ENCODE data around the gene CA6. TPM values are rescaled to one million over a fixed set of nuclear protein-coding genes. Genes with fewer than 3 reads are reported as not detected.
"Not testable (repeated sequence)": the region's sequence is repeated elsewhere in the genome, so short reads cannot be mapped to it uniquely, and the experiment has no call there.

Gene CA6
- polyA plus RNA-seq (ENCODE audit: insufficient read length in 3 of 3): under 1 TPM in 1 of 3 donors, not detected in 2; 0.08 TPM

DNA sequence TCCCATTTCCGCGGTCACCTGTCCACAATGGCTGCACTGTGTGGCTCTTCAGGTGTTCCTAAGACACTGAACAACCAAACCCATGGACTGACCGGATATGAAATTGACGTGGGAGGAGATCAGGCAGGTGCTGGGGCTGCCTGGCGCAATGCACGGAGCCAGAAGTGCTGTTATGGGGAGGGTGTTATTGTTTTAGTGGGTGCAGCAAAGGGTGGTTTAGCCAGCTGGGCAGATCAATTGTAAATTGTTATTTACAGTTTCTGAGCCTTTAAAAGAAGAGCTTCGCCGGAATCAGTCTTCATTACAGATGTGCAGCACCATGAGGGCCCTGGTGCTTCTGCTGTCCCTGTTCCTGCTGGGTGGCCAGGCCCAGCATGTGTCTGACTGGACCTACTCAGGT is at the start of gene CA6:
CA6 (plus strand) TSS at position 301 of the 400 bp plus-strand sequence; CDS start at position 320, 19 bp downstream.
- no peak for DNase-seq (ENCODE audit: low read depth in 3 of 3, low spot score in 2 of 3)

DNA sequence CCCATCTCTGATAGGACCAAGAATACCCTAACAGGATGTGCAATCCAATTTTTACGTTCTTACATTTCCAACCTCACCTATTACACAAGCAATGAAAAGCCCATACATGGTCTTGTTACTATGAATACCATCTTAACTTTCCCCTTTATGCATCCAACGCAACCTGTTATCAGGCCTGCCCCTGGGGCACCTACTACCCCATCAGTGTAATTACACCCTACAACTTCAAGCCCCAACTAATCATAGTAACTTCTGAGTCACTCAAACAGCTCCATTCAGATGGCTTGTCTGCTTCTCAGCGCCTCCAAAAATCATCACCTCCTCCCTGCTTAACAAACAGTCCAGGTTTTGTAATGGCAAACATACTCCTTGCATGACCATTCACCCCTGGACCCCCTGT is 48.9 kb upstream of the CA6 start:
- not testable (repeated sequence) for DNase-seq (ENCODE audit: low read depth in 3 of 3, low spot score in 2 of 3)

DNA sequence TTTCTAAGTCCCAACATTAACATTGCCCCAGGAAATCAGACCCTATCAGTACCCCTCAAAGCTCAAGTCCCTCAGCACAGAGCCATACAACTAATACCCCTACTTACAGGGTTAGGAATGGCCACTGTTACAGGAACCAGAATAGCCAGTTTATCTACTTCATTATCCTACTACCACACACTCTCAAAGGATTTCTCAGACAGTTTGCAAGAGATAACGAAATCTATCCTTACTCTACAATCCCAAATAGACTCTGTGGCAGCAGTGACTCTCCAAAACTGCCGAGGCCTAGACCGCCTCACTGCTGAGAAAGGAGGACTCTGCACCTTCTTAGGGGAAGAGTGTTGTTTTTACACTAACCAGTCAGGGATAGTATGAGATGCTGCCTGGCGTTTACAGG is 48.2 kb upstream of the CA6 start:
- DNase-seq (ENCODE audit: low read depth in 3 of 3, low spot score in 2 of 3): not testable (repeated sequence)

DNA sequence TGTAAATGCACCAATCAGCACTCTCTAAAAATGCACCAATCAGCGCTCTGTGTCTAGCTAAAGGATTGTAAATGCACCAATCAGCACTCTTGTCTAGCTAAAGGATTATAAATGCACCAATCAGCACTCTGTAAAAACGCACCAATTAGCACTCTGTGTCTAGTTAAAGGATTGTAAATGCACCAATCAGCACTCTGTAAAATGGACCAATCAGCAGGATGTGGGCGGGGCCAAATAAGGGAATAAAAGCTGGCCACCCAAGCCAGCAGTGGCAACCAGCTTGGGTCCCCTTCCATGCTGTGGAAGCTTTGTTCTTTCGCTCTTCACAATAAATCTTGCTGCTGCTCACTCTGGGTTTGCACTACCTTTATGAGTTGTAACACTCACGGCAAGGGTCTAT is 47.2 kb upstream of the CA6 start:
- not testable (repeated sequence) for DNase-seq (ENCODE audit: low read depth in 3 of 3, low spot score in 2 of 3)

DNA sequence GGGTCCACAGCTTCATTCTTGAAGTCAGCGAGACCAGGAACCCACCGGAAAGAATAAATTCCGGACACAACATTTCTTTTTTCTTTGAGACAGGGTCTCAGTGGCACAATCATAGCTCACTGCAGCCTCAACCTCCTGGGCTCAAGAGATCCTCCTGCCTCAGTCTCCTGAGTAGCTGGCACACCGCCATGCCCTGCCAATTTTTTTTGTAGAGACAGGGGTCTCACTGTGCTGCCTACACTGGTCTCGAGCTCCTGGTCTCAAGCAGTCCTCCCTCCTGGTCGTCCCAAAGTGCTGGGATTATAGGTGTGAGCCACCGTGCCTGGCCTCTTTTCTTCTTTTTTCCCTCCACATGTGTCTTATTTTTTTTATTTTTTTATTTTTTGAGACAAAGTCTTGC is 46.6 kb upstream of the CA6 start:
- DNase-seq (ENCODE audit: low read depth in 3 of 3, low spot score in 2 of 3): no peak

DNA sequence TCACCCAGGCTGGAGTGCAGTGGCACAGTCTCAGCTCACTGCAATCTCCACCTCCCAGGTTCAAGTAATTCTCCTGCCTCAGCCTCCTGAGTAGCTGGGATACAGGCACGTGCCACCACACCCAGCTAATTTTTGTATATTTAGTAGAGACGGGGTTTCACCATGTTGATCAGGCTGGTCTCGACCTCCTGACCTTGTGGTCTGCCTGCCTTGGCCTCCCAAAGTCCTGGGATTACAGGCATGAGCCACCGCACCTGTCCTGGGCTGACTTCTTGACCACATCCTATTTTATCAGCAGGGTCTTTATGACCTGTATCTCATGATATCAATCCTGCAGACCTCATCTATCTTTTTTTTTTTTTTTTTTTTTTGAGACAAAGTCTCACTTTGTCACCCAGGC is 45.0 kb upstream of the CA6 start:
- DNase-seq (ENCODE audit: low read depth in 3 of 3, low spot score in 2 of 3): not testable (repeated sequence)

DNA sequence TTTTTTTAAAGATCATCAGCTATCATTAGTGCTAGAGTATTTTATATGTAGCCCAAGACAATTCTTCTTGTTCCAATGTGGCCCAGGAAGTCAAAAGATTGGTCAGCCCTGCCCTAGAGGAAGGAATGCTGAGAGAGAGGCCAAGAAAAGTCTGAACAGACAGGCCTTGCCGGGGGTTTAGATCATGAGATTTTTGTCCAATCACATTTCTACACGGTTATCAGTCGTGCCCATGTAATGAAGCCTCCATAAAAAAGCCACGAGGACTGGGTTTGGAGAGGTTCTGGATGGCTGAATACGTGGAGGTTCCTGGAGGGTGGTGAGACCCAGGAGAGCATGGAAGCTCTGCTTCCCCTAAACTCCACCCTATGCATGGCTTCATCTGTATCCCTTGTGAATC is 42.9 kb upstream of the CA6 start:
- DNase-seq (ENCODE audit: low read depth in 3 of 3, low spot score in 2 of 3): no peak

DNA sequence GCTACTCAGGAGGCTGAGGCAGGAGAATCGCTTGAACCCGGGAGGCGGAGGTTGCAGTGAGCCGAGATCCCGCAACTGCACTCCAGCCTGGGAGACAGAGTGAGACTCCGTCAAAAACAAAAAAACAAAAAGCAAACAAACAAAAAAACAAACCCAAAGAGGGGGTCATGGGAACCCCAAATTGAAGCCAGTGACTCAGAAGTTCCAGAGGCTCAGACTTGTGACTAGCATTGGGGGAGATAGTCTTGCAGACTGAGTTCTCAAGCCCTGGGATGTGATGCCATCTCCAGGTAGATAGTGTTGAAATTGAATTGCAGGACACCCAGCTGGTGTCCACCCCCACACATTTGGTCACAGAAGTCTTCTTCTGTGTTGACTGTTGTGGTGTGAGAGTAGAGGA is 42.3 kb upstream of the CA6 start:
- DNase-seq (ENCODE audit: low read depth in 3 of 3, low spot score in 2 of 3): no peak

DNA sequence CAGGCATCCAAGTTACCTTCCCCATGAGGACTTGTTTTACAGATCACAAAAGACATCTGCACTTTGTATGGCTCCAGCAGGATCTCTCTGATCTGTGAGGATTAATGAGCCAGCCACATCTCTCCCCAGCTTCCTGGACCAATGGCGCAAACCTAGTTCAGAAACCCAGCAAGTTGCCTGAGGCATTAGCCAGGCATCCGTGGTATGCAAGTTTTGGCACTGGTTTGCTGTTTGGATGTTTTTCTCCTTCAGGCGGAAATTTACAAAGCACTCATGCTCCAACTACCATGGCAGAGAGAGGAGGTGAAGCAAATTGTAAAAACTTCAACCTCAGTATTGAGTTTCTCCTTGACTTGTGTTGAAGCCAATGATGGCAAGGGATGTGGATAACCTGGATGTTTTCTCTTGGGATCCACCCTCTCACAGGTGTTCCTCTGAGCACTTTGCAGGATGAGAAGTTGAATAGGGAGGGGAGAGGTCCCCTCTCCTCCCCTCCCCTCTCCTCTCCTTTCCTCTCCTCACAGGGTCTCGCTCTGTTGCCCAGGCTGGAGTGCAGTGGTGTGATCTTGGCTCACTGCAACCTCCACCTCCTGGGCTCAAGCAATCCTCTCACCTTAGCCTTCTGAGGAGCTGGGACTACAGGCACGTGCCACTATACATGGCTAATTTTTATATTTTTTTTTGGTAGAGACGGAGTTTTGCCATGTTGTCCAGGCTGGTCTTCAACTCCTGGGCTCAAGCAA is 41.6 kb upstream of the CA6 start:
- DNase-seq (ENCODE audit: low read depth in 3 of 3, low spot score in 2 of 3): peak in 2 of 3 donors; percentile 18 to 57

DNA sequence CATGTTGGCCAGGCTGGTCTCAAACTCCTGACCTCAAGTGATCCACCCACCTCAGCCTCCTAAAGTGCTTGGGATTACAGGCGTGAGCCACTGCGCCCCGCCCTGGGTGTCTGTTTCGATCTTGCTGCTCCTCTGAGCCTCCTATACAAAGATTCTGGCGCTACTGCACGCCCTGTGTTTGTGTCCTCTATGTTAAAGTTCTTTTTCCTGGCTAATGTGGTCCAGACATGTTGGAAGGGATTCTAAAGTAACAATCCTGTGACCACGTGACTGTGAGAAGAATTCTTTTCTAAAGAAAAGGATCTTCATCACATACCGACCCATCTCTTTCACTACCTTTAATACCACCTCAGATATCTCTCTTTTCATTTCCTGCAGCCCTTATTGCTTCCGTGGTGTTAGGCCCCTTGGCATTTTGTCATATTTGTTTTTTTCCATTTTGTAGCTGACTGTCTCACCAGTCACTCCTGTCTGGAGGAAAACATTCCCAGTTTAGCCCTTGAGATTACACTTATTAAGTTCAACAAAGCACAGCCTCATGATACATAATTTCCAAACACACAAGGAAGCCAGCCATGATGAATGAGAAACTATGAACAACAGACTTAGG is 40.0 kb upstream of the CA6 start:
- DNase-seq (ENCODE audit: low read depth in 3 of 3, low spot score in 2 of 3): no peak

DNA sequence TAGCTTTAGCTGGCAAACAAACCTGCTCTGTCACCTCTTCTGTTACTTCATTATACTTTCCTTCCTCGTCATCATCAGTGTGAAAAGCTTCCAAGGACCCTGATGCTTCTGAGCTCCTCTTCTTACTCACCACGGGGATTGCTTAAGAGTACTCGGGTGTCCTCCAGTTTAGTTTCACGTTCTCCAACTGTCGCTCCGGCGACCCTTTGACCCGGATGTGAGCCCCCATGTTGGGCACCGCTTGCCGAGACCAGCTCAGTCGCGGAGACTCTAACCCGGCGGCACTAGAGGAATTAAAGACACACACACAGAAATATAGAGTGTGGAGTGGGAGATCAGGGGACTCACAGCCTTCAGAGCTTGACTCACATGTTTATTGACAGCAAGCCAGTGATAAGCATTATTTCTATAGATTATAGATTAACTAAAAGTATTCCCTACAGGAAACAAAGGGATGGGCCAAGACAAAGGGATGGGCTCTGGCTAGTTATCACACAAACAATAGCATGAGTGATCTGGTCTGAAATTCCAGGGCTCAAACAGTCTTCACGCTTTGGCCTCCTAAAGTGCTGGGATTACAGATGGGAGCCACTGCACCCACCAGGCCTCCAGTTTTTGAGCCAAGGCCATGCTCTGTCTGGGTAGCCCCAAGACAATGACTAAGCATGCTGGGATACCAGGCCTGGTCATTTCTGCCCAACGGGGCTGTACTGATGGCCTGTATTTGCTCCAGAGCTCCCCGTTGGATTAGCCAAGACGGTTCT is 37.1 kb upstream of the CA6 start:
- no peak for DNase-seq (ENCODE audit: low read depth in 3 of 3, low spot score in 2 of 3)

DNA sequence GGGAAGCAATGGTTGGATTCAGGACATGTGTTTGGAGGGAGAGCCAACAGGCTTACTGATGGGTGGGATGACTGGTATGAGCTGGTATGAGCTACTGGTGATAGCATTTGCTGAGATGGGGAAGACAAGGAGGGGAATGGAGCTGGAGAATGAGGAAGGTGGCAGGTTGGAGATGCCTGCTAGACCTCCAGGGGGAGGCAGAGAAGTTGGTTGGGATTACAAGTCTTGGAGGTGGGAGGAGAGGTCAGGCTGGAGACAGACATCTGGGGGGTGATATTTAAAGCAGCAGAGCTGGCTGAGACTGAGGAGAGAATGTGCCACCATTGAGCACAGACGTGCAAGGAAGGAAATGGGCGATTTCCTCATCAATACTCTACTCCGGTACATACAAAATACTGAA is 35.3 kb upstream of the CA6 start:
- DNase-seq (ENCODE audit: low read depth in 3 of 3, low spot score in 2 of 3): no peak

DNA sequence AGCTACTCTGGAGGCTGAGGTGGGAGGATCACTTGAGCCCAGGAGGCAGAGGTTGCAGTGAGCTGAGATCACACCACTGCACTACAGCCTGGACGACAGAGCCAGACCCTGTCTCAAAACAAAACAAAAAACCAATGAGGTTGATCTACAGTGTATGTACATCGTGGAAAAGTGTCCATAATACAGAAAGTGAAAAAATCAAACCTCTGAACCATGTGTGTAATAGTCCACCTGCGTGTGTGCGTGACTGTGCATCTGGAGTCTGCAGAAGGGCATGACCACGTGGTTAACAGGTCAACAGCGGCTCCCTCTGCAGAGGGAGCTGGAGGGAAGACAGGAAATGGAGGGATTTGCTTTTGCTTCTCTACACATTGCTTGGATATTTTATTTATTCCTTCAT is 34.8 kb upstream of the CA6 start:
- DNase-seq (ENCODE audit: low read depth in 3 of 3, low spot score in 2 of 3): no peak

DNA sequence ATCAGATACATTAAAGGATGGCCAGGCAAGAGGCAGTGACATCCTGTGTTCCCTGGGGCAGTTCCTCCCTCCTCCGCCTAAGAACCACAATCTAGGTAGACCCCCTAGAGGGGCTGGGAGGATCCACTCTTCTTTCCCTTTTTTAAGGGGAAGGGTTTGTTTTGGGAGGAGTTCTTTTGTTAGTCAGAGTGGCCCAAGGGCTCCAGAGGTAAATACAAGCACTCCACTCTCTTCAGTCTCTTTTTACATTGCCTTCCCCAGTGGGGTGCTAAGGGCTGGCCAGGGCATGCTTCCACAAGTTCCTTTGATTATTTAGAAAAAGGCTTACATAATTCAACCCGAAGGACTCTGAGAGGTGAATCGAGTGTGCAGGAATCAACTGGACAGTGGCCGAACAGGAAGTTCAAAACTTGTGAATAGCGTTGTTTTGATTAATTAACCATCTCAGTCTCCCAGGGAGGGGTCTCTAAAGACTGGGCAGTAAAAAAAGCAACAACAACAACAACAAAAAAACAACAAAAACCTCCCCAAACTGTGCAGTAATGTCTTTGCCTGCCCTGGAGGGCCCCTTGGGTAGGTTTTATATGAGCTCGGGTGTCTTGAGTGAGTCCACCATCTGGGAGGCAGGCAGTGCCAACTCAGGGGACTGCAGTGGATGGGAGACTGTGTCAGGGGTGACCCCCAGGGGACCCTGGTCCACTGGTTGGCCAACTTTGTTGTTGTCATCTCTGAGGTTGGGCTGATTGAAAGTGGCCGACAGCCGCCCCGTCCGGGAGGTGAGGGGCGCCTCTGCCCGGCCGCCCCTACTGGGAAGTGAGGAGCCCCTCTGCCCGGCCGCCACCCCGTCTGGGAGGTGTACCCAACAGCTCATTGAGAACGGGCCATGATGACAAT is 34.0 kb upstream of the CA6 start:
- no peak for DNase-seq (ENCODE audit: low read depth in 3 of 3, low spot score in 2 of 3)

DNA sequence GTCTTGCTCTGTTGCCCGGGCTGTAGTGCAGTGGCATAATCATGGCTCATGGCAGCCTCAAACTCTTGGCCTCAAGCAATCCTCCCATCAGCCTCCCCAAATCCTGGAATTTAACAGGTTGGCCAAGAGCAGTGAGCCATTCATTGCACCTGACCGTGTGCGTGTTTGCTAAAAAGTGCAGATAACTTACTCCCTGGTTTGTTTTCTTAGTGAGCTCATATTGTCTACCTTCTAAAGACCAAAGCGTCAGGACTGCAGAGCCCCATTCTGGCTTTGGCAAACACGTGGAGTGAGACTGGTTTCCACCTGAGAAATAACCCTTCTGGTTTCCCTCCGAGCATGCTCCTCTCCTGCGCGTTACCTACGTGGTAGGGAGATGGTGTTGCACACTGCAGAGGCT is 32.2 kb upstream of the CA6 start:
- no peak for DNase-seq (ENCODE audit: low read depth in 3 of 3, low spot score in 2 of 3)

DNA sequence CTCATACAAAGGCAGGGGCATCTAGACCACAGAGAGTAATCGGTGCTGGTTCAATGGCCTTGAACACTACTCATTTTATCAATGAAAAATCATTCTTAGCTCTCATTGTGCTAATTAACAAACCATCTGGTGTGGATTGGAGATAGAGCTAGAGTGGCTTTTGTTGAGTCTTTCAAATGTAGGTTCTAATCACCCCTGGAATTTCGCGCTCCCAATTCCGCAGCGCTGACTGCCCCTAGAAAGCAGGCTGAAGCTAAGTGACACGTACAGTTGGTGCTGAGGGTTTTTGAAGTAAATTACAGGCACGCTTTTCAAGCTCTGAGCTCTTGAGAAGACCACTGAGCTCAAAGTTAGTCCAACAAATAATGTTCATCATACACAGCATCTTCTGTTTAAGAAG is 31.2 kb upstream of the CA6 start:
- DNase-seq (ENCODE audit: low read depth in 3 of 3, low spot score in 2 of 3): no peak

DNA sequence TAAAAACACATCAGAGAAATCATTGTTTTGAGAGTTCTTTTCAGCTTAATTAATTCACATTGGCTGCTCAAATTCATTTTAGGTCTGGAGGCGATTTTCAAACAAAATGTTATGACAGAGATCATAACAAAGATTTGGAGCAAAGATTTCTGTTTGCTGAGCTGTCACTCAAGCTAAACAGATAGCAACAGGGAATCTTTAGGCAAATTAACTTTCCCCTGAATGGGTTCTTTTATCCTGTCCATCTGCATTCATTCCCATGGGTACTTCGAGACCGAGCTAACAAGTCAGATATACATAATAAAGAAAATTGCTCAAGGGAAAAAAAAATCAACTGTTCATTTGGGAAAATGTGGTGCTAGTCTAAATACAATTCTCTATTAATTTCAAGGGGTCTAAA is 30.2 kb upstream of the CA6 start:
- no peak for DNase-seq (ENCODE audit: low read depth in 3 of 3, low spot score in 2 of 3)

DNA sequence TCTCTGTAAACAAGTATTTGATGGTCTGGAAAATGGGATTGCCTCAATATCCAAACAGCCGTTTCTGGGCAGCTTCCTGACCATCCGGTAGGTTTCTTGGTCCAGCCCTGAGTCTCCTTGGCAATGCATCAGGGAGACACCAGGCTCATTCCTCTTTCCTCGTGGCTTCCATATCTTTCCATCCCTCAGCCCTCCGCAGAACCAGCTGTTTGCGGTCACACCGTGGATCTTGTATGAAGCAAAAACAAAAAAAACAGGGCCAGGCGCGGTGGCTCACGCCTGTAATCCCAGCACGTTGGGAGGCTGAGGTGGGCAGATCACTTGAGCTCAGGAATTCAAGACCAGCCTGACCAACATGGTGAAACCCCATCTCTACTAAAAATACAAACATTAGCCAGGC is 28.1 kb upstream of the CA6 start:
- not testable (repeated sequence) for DNase-seq (ENCODE audit: low read depth in 3 of 3, low spot score in 2 of 3)

DNA sequence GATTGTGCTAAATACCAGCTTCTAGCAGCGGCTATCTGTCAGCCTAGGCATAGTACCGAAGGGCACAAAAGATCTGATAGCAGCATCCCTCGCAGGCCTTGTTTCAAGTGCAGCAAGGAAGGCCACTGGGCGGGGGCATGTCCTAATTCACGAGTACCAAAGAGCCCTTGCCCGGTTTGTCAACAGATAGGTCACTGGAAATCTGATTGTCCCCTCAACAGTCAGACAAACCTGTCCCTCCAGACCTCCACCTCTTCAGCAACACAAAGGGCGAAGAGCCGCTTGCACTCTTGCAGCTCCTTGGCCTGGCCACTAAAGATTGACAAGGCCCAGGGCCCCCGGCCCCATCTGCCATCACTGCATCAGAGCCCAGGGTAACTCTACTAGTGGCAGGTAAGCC is 22.7 kb upstream of the CA6 start:
- no peak for DNase-seq (ENCODE audit: low read depth in 3 of 3, low spot score in 2 of 3)

DNA sequence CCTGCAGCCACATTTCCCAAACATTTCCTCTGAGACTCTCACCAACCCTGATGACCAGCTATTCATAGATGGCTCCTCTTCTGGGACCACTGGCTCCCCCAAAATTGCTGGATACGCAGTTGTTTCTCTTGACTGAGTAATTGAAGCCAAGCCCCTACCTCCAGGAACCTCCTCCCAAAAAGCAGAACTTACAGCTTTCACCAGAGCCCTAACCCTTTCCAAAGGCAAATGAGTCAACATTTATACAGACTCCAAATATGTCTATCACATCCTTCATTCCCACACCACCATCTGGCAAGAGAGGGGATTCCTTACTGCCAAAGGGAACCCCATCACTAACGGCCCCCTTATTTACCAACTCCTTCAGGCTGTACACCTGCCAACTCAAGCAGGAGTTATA is 20.3 kb upstream of the CA6 start:
- no peak for DNase-seq (ENCODE audit: low read depth in 3 of 3, low spot score in 2 of 3)

DNA sequence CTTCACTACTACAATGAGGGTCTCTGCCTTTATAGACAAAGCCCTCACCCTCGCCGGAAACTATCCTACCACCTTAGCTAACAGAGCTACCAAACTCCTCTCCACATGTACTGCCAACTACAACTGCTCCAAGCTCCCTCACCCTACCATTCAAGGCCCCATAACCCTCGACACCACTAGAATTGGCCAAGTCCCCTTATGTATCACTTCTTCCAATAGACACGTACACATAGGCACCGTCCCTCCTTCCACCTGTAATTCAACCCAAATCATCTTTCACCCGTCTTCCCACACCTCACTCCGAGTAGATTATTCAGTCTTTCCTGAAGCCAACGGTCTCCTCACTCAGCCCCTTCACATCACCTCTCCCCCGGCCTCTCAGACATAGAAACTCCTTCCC is 19.7 kb upstream of the CA6 start:
- no peak for DNase-seq (ENCODE audit: low read depth in 3 of 3, low spot score in 2 of 3)

Data from right renal cortex interstitium (tissue), 3 donors.